Measurements from ENCODE around the gene TSN. TPM values are rescaled to one million over a fixed set of nuclear protein-coding genes. Genes with fewer than 3 reads are reported as not detected.

Gene TSN
- total RNA-seq, 1 donor from 2014 or later: 115 TPM

DNA sequence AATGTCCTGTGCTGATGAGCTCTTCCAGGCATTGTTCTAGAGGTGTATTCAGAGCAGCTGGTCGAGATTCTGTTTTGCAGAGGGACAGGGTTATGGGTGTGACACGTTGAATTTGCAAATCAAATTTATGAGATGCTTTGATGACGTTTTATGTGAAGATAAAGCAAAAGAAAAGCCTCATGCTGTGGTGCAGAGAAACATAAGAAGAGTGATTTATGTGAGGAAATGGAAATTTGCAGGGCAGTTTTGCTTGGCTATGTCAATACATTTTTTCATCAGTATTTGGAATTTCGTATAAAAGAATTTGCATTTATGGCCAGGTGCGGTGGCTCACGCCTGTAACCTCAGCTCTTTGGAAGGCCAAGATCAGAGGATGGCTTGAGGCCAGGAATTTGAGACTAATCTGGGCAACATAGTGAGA is 36.4 kb downstream of the TSN start:
- no peak overlapping the region for H3K27ac Mint-ChIP-seq (ENCODE audit: unreplicated experiment)
- DNase-seq (ENCODE audit: low read depth, low spot score): no peak

DNA sequence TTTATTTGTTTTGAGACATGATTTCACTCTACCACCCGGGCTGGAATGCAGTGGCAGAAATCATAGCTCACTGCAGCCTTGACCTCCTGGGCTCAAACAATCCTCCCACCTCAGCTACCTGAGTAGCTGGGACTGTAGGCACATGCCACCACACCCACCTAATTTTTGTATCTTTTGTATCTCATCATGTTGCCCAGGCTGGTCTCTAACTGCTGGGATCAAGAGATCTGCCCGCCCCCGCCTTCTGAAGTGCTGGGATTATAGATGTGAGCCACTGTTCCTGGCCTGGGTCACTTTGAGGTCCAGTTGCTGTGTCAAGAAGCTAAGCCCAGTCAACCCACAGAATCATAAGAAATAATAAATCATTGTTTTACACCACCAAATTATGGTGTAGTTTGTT is 38.4 kb downstream of the TSN start:
- DNase-seq (ENCODE audit: low read depth, low spot score): no peak
- Mint-ChIP-seq H3K9me3 (peaks cover 8% of the 10 kb centered on the region), H3K4me3 (no peak overlapping the region), H3K36me3 (ENCODE audit: low read depth) (peaks cover 2% of the 10 kb centered on the region), H3K27ac (ENCODE audit: unreplicated experiment) (no peak overlapping the region), H3K27me3 (ENCODE audit: low read depth) (no peaks in the 10 kb centered on the region), H3K4me1 (peaks cover 10% of the 10 kb centered on the region)
- TF ChIP-seq, protein P1, sequence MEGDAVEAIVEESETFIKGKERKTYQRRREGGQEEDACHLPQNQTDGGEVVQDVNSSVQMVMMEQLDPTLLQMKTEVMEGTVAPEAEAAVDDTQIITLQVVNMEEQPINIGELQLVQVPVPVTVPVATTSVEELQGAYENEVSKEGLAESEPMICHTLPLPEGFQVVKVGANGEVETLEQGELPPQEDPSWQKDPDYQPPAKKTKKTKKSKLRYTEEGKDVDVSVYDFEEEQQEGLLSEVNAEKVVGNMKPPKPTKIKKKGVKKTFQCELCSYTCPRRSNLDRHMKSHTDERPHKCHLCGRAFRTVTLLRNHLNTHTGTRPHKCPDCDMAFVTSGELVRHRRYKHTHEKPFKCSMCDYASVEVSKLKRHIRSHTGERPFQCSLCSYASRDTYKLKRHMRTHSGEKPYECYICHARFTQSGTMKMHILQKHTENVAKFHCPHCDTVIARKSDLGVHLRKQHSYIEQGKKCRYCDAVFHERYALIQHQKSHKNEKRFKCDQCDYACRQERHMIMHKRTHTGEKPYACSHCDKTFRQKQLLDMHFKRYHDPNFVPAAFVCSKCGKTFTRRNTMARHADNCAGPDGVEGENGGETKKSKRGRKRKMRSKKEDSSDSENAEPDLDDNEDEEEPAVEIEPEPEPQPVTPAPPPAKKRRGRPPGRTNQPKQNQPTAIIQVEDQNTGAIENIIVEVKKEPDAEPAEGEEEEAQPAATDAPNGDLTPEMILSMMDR (conservative IDR thresholded peaks at IDR 0.05): no peak

More for the DNA sequence above, 36.4 kb downstream of the TSN start:
- H3K36me3 Mint-ChIP-seq (ENCODE audit: low read depth): peaks cover 2% of the 10 kb centered on the region
- no peak overlapping the region for H3K4me3 Mint-ChIP-seq
- peaks cover 11% of the 10 kb centered on the region for H3K9me3 Mint-ChIP-seq
- peaks cover 10% of the 10 kb centered on the region for H3K4me1 Mint-ChIP-seq
- no peaks in the 10 kb centered on the region for H3K27me3 Mint-ChIP-seq (ENCODE audit: low read depth)
- TF ChIP-seq, protein P1 (conservative IDR thresholded peaks at IDR 0.05): no peak

DNA sequence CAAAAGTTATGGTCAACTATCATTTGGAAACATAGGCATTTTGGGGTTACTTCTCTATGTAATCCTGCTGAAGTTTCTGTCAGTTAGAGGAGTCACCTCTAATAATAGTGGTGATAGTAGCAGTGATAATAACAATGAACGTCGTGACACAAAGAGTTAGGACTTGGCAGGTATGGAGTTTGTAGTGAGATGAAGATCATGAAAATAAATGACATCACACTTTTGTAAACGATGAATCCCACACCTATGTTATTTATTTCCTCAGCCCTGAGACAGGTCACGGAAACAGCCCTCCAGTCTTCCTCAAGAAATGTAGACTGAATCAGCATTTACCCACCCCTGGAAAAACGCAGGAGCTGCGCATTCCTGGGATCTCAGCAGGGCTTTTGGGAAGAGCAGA is 38.8 kb downstream of the TSN start:
- Mint-ChIP-seq H3K4me1 (peaks cover 10% of the 10 kb centered on the region), H3K27me3 (ENCODE audit: low read depth) (no peaks in the 10 kb centered on the region), H3K4me3 (no peak overlapping the region), H3K9me3 (peaks cover 7% of the 10 kb centered on the region), H3K36me3 (ENCODE audit: low read depth) (peaks cover 2% of the 10 kb centered on the region), H3K27ac (ENCODE audit: unreplicated experiment) (no peak overlapping the region)
- TF ChIP-seq, protein P1 (conservative IDR thresholded peaks at IDR 0.05): no peak
- no peak for DNase-seq (ENCODE audit: low read depth, low spot score)

DNA sequence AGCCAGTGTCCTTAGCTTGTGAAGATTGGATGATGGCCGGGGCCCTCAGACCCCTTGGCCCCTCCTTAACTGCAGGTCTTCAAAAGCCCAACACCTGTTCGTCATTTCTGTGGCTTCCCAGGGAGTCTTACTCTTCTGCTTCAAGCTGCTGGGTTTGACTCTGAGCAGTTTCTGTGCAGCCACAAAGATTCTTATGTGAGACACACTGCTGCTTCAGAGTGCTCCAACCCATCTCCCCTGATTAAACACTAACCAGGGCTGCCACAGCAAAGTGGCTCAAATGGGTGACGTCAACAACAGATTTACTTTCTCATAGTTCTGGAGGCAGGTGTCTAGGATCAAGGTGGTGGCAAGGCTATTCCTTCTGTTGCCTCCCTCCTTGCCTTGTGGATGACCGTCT is 40.8 kb downstream of the TSN start:
- no peak for DNase-seq (ENCODE audit: low read depth, low spot score)
- Mint-ChIP-seq H3K4me1 (peaks cover 4% of the 10 kb centered on the region), H3K4me3 (no peak overlapping the region), H3K27me3 (ENCODE audit: low read depth) (no peaks in the 10 kb centered on the region), H3K27ac (ENCODE audit: unreplicated experiment) (no peak overlapping the region), H3K36me3 (ENCODE audit: low read depth) (no peaks in the 10 kb centered on the region), H3K9me3 (peaks cover 8% of the 10 kb centered on the region)
- TF ChIP-seq, protein P1 (conservative IDR thresholded peaks at IDR 0.05): no peak

DNA sequence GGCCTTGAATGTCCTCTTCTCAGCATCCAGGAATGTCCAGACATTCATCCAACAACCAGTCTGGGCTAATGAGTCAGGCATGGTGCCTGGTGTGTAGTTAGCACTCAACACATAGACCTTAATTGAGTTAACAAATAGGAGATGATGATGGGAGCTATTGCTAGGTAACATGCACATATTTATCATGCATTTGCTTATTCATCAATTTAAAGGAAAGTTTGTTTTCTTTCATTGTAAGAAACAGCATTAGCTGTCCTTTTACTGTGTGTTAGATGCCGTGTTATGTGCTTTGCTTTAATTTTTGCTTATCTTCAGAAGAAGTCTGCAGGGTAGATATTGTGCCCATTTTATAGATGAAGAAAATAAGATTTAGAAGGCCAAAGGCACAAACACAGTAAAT is 43.2 kb downstream of the TSN start:
- H3K4me1 Mint-ChIP-seq: no peaks in the 10 kb centered on the region
- no peak overlapping the region for H3K27ac Mint-ChIP-seq (ENCODE audit: unreplicated experiment)

More for the DNA sequence above, 43.2 kb downstream of the TSN start:
- DNase-seq (ENCODE audit: low read depth, low spot score): no peak
- TF ChIP-seq, protein P1 (conservative IDR thresholded peaks at IDR 0.05): no peak
- H3K4me3 Mint-ChIP-seq: no peak overlapping the region
- peaks cover 16% of the 10 kb centered on the region for H3K9me3 Mint-ChIP-seq
- peaks cover 8% of the 10 kb centered on the region for H3K36me3 Mint-ChIP-seq (ENCODE audit: low read depth)
- no peaks in the 10 kb centered on the region for H3K27me3 Mint-ChIP-seq (ENCODE audit: low read depth)

Measured in neural crest cell (in vitro differentiated cells).